Endothelial cell of umbilical vein (primary cell): ENCODE data around the gene ZDHHC7. TPM values are rescaled to one million over a fixed set of nuclear protein-coding genes. Genes with fewer than 3 reads are reported as not detected.

Experiments
- Bru-seq: library from RNA; stranded (reverse); fragments of 400-500 nt; gene quantifications from one replicate; lab custom pipeline; 2021; lab: Mats Ljungman, UMichigan
- BruChase-seq, 2 experiments: library from RNA; stranded (reverse); fragments of 400-500 nt; gene quantifications; one replicate each; lab custom pipeline; 2021; lab: Mats Ljungman, UMichigan
- BruUV-seq: library from RNA; stranded (reverse); fragments of 400-500 nt; replicated peaks from 2 replicates; lab custom pipeline; 2021; lab: Mats Ljungman, UMichigan
- CTCF ChIA-PET: fragments of 300-600, 350-600 bp; sonication (Branson Sonifier 250); formaldehyde crosslinking; loops from one replicate; lab custom pipeline; 2021; ENCODE audit warnings: antibody characterized with exemption, inconsistent platforms; lab: Charles Lee
- POLR2A ChIA-PET: fragments of 300-600, 350-600 bp; sonication (Branson Sonifier 250); formaldehyde crosslinking; loops from one replicate; lab custom pipeline; 2021; ENCODE audit warnings: antibody characterized with exemption, inconsistent platforms; lab: Charles Lee
- DNase-seq: peaks from one replicate; pipeline ENCODE4 v3.0.0-alpha.2; 2011; ENCODE audit warnings: low read depth, low spot score
- FAIRE-seq: peaks from 2 replicates; lab custom pipeline; 2011; peaks lifted over from hg19 to GRCh38; lab: Jason Lieb, UNC
- H2AFZ ChIP-seq: 2 replicates; pipeline ENCODE4 v1.6.0; 2012; ENCODE audit warnings: low read depth, low read length, control low read depth, inconsistent platforms
- H3K27ac ChIP-seq: 2 replicates; pipeline ENCODE4 v1.5.1; 2011; ENCODE audit warnings: low read depth, mild to moderate bottlenecking, control low read depth, low read length, moderate library complexity; ENCODE audit not compliant: insufficient read depth
- H3K27me3 ChIP-seq, 2 experiments: 2 replicates each; pipeline versions ENCODE4 v1.6.0 to v1.6.1; 2011; ENCODE audit warnings: low read length in 2 of 2, mixed read lengths in 1 of 2; ENCODE audit not compliant: control insufficient read depth in 2 of 2, insufficient read depth in 2 of 2
- H3K36me3 ChIP-seq, 2 experiments: 2 replicates in 1 of 2; 3 replicates in 1 of 2; pipeline ENCODE4 v1.5.1; 2011; ENCODE audit warnings: low read length in 2 of 2, mild to moderate bottlenecking in 1 of 2, moderate library complexity in 1 of 2; ENCODE audit not compliant: control insufficient read depth in 2 of 2, insufficient read depth in 2 of 2; ENCODE audit errors: extremely low read depth in 1 of 2
- H3K4me1 ChIP-seq: 3 replicates; pipeline ENCODE4 v1.5.1; 2011; ENCODE audit warnings: mild to moderate bottlenecking, low read length; ENCODE audit not compliant: control insufficient read depth, insufficient read depth; ENCODE audit errors: extremely low read depth
- H3K4me2 ChIP-seq: 2 replicates; pipeline ENCODE4 v1.6.1; 2011; ENCODE audit warnings: low read length, control low read depth, mixed read lengths; ENCODE audit not compliant: insufficient read depth
- H3K4me3 ChIP-seq, 3 experiments: fragments of 200-600 bp in 1 of 3; sonication (generic), shearing (Covaris generic) in 1 of 3; replicated peaks in 1 of 3; 2 replicates each; pipeline ENCODE4 v1.5.1; 2011 to 2016; ENCODE audit warnings: control low read depth in 3 of 3, low read length in 3 of 3, mild to moderate bottlenecking in 2 of 3, inconsistent platforms in 1 of 3, low read depth in 1 of 3, moderate library complexity in 1 of 3; ENCODE audit not compliant: insufficient read depth in 1 of 3
- H3K79me2 ChIP-seq: 2 replicates; pipeline ENCODE4 v1.6.0; 2012; ENCODE audit warnings: low read length, inconsistent platforms; ENCODE audit not compliant: control insufficient read depth, insufficient read depth
- H3K9ac ChIP-seq: replicated peaks from 2 replicates; pipeline ENCODE3; 2011; ENCODE audit warnings: low read length, control low read depth; ENCODE audit not compliant: insufficient read depth; ENCODE audit errors: extremely low read depth
- H3K9me1 ChIP-seq: replicated peaks from 3 replicates; pipeline ENCODE4 v1.6.0; 2011; ENCODE audit warnings: mild to moderate bottlenecking, low read length; ENCODE audit not compliant: control insufficient read depth, insufficient read depth; ENCODE audit errors: extremely low read depth
- H3K9me3 ChIP-seq: replicated peaks from 2 replicates; pipeline ENCODE4 v1.5.1; 2012; ENCODE audit warnings: low read length, inconsistent platforms; ENCODE audit not compliant: control insufficient read depth, insufficient read depth
- H4K20me1 ChIP-seq: replicated peaks from 2 replicates; pipeline ENCODE3; 2011; ENCODE audit warnings: mild to moderate bottlenecking, low read length; ENCODE audit not compliant: control insufficient read depth, insufficient read depth; ENCODE audit errors: extremely low read depth
- GATA2 ChIP-seq: IDR thresholded peaks from 2 replicates; pipeline ENCODE4 v1.7.0; 2011; ENCODE audit warnings: low read depth, mild to moderate bottlenecking, moderate library complexity, mixed read lengths, low read length; ENCODE audit not compliant: insufficient read length, insufficient read depth
- POLR2A ChIP-seq: IDR thresholded peaks from 2 replicates; pipeline ENCODE4 v1.6.1; 2012; ENCODE audit warnings: low read depth, mild to moderate bottlenecking, control low read depth, low read length
- POLR2AphosphoS5 ChIP-seq: IDR thresholded peaks from 2 replicates; pipeline ENCODE4 v1.6.1; 2012; ENCODE audit warnings: low read depth, mild to moderate bottlenecking, control low read depth, low read length, moderate library complexity; ENCODE audit not compliant: insufficient read depth
- dilution Hi-C: fragments of 300-500 bp; cut with MboI; formaldehyde crosslinking; loops from one replicate; pipeline ENCODE4 v1.15.0; 2019; ENCODE audit warnings: low sequenced_read_pairs; ENCODE audit not compliant: extremely low pct_ligation_motif_present
- intact Hi-C: fragments of 100-400 bp; cut with micrococcal nuclease; formaldehyde crosslinking; loops from one replicate; pipeline ENCODE4 v1.10.0; 2022
- long read RNA-seq: library from polyadenylated mRNA; stranded (forward); transcript quantifications from one replicate; pipeline ENCODE4 v2.0.0, GENCODE V29; 2021
- polyA minus RNA-seq, 3 experiments: library from RNA; depleted of rRNA, polyadenylated mRNA; stranded (reverse); fragments of >200 nt; gene quantifications; 1 replicate in 1 of 3; 2 replicates in 2 of 3; pipeline ENCODE4 v1.2.3, GENCODE V29; 2011
- polyA plus RNA-seq, 4 experiments: library from polyadenylated mRNA; depleted of rRNA in 3 of 4; stranded (reverse) in 3 of 4; unstranded in 1 of 4; fragments of >200 nt; gene quantifications; 2 replicates each; pipeline versions ENCODE4 v1.2.1 to v1.2.3, GENCODE V29; 2011 to 2012; ENCODE audit warnings: missing spikeins in 1 of 4
- total RNA-seq: library from RNA; stranded (reverse); gene quantifications from 2 replicates; pipeline ENCODE4 v1.2.3, GENCODE V29; 2021

The ZDHHC7 gene
- total RNA-seq (40.4 and 44.1 TPM in 2 replicates), polyA plus RNA-seq (46.2 and 76.3 TPM in 2 replicates), polyA minus RNA-seq (63.1 and 67.8 TPM in 2 replicates), Bru-seq, nascent RNA (percentile 73 among the genes with signal in this experiment), BruChase-seq, experiment 1, labeled RNA remaining after a 6-hour chase (percentile 88 among the genes with signal in this experiment), BruChase-seq, experiment 2, labeled RNA remaining after a 2-hour chase (percentile 82 among the genes with signal in this experiment)
- polyA plus RNA-seq (2011; cell fraction: cytosol; rRNA removed), result 49.9 and 51.5 TPM in 2 replicates
- 40.3 and 50.6 TPM in 2 replicates for polyA plus RNA-seq (2011; cell fraction: nucleus; rRNA removed)
- 50.8 and 52.5 TPM in 2 replicates for polyA plus RNA-seq (2012)
- 10.7 TPM for polyA minus RNA-seq (2011; cell fraction: cytosol; rRNA and poly(A)+ RNA removed)
- 26.5 and 33.4 TPM in 2 replicates for polyA minus RNA-seq (2011; cell fraction: nucleus; rRNA and poly(A)+ RNA removed)
- long read RNA-seq, transcript ZDHHC7-203 (9 exons, 1,488 nt), result minor isoform, 23 of 76 reads
- long read RNA-seq, transcript ZDHHC7-201 (8 exons, 3,442 nt), result major isoform, 34 of 76 reads
- long read RNA-seq, partial matches to known transcripts, result 1 of 76 reads
- long read RNA-seq, other reads (novel, unspliced or antisense), result 14 of 76 reads

- Histone ChIP-seq H3K27ac (peak within 1 kb of the TSS; percentile 97), H3K4me3 (peak within 1 kb of the TSS; percentile 59 to 91 (median 74)), H3K27me3 (no peaks in the 10 kb centered on the region), H3K9me1 (no peaks in the 10 kb centered on the region), H3K4me2 (peak within 1 kb of the TSS; percentile 92), H3K4me1 (peaks cover 9% of the 10 kb centered on the region), H4K20me1 (no peaks in the 10 kb centered on the region), H2AFZ (peak within 1 kb of the TSS; percentile 85), H3K36me3 (no peaks in the 10 kb centered on the region), H3K79me2 (peaks cover 34% of the 10 kb centered on the region), H3K9ac (peak within 1 kb of the TSS; percentile 92), H3K9me3 (no peaks in the 10 kb centered on the region)
- intact Hi-C loops (loop anchor here (1.0 kb wide), 1 partner anchor 16 kb away; the partner anchor contains the start of gene KIAA0513), dilution Hi-C loops (no loop called here)
- no TSS peak for BruUV-seq
- ChIA-PET POLR2A (interaction anchor here (0.5 to 0.6 kb wide), 2 partner anchors 10 to 299 kb away, joined by 4 to 11 read pairs; no protein-coding TSS in a partner anchor), CTCF (interaction anchor here (0.5 to 4.6 kb wide), 14 partner anchors 10 to 565 kb away, joined by 3 to 38 read pairs (median 4); no protein-coding TSS in a partner anchor)
- peak; percentile 77 for FAIRE-seq
- peak; percentile 88 for DNase-seq
- TF ChIP-seq POLR2A, result peak; percentile 88
- TF ChIP-seq GATA2, result no peak
- TF ChIP-seq POLR2AphosphoS5, result peak; percentile 87
Observed at GRCh38 chr16:85010931-85011845, at the start of gene ZDHHC7. ZDHHC7 (minus strand) TSS chr16:85011535; CDS start chr16:84990618, 20,917 bp downstream.
